MM.1S (cell line): ENCODE results near the gene CSNK1E.

Source experiments
- DNase-seq: peaks from one replicate; pipeline ENCODE4 v3.0.0-alpha.2; 2015
- H2AFZ ChIP-seq: fragments of 300-600 bp; sonication (generic); 2 replicates; pipeline ENCODE4 v1.6.0; 2016; ENCODE audit warnings: antibody characterized with exemption, low read length
- H3F3A ChIP-seq: fragments of 300-600 bp; sonication (generic); 2 replicates; pipeline ENCODE4 v1.6.1; 2016; ENCODE audit warnings: mild to moderate bottlenecking, antibody characterized with exemption, low read length, moderate library complexity, mixed read lengths; ENCODE audit not compliant: insufficient read depth
- H3K27ac ChIP-seq: fragments of 300-600 bp; sonication (generic); 2 replicates; pipeline ENCODE4 v1.5.1; 2016; ENCODE audit warnings: mild to moderate bottlenecking, low read length
- H3K27me3 ChIP-seq: fragments of 300-600 bp; sonication (generic); replicated peaks from 2 replicates; pipeline ENCODE4 v1.6.0; 2016; ENCODE audit warnings: low read length; ENCODE audit not compliant: insufficient read depth
- H3K36me3 ChIP-seq: fragments of 300-600 bp; sonication (generic); replicated peaks from 2 replicates; pipeline ENCODE4 v1.6.1; 2016; ENCODE audit warnings: mild to moderate bottlenecking, low read length, mixed read lengths; ENCODE audit not compliant: insufficient read depth
- H3K4me1 ChIP-seq: fragments of 300-600 bp; sonication (generic); 2 replicates; pipeline ENCODE4 v1.6.1; 2016; ENCODE audit warnings: low read length, mixed read lengths
- H3K4me2 ChIP-seq: fragments of 300-600 bp; sonication (generic); 2 replicates; pipeline ENCODE4 v1.6.0; 2016; ENCODE audit warnings: low read depth, low read length
- H3K4me3 ChIP-seq: fragments of 300-600 bp; sonication (generic); 2 replicates; pipeline ENCODE4 v1.5.1; 2016; ENCODE audit warnings: low read length, mixed read lengths
- H3K79me2 ChIP-seq: fragments of 300-600 bp; sonication (generic); 2 replicates; pipeline ENCODE4 v1.6.1; 2016; ENCODE audit warnings: mixed run types, low read length, mixed read lengths
- H3K9ac ChIP-seq: fragments of 300-600 bp; sonication (generic); 2 replicates; pipeline ENCODE4 v1.6.1; 2016; ENCODE audit warnings: low read length, mixed read lengths
- H3K9me2 ChIP-seq: fragments of 300-600 bp; sonication (generic); replicated peaks from 2 replicates; pipeline ENCODE4 v1.6.1; 2016; ENCODE audit warnings: mild to moderate bottlenecking, low read length, mixed read lengths; ENCODE audit not compliant: insufficient read depth
- H3K9me3 ChIP-seq: fragments of 300-600 bp; sonication (generic); replicated peaks from 2 replicates; pipeline ENCODE4 v1.6.1; 2016; ENCODE audit warnings: mild to moderate bottlenecking, low read length, mixed read lengths; ENCODE audit not compliant: insufficient read depth
- H4K20me1 ChIP-seq: fragments of 300-600 bp; sonication (generic); 2 replicates; pipeline ENCODE4 v1.6.1; 2016; ENCODE audit warnings: mild to moderate bottlenecking, low read length, moderate library complexity, mixed read lengths; ENCODE audit not compliant: insufficient read depth
- CTCF ChIP-seq: fragments of 300-600 bp; sonication (generic); IDR thresholded peaks from 2 replicates; pipeline ENCODE4 v1.5.1; 2016; ENCODE audit warnings: antibody characterized with exemption, low read length, mixed read lengths
- EZH2 ChIP-seq: fragments of 300-600 bp; sonication (generic); optimal IDR thresholded peaks from 2 replicates; pipeline ENCODE3; 2017; ENCODE audit warnings: low read depth, mild to moderate bottlenecking, antibody characterized with exemption, low read length, mixed read lengths
- EZH2phosphoT487 ChIP-seq: fragments of 300-600 bp; sonication (generic); IDR thresholded peaks from 2 replicates; pipeline ENCODE4 v1.6.1; 2018; ENCODE audit warnings: antibody characterized with exemption, low read length

CSNK1E gene

GRCh38 chr22:38352436-38352835, 35.2 kb upstream of the CSNK1E start:
- H3K9ac ChIP-seq, result no peak overlapping the region
- H3K79me2 ChIP-seq, result peaks cover 3% of the 10 kb centered on the region; the same call in 1 of the 2 replicates
- H3K27me3 ChIP-seq, result no peaks in the 10 kb centered on the region
- H3K4me1 ChIP-seq, result no peaks in the 10 kb centered on the region
- TF ChIP-seq CTCF (no peak), EZH2phosphoT487 (no peak), EZH2 (no peak)
- H3K9me2 ChIP-seq, result no peaks in the 10 kb centered on the region
- H4K20me1 ChIP-seq, result no peaks in the 10 kb centered on the region
- H2AFZ ChIP-seq, result no peak overlapping the region
- H3K9me3 ChIP-seq, result no peaks in the 10 kb centered on the region
- peaks cover 40% of the 10 kb centered on the region for H3F3A ChIP-seq
- no peak overlapping the region for H3K4me2 ChIP-seq
- H3K4me3 ChIP-seq, result no peak overlapping the region
- no peak for DNase-seq
- H3K27ac ChIP-seq, result no peak overlapping the region
- peaks cover 3% of the 10 kb centered on the region; the same call in 1 of the 2 replicates for H3K36me3 ChIP-seq

GRCh38 chr22:38350444-38351359, 33.5 kb upstream of the CSNK1E start:
- H3K36me3 ChIP-seq, result no peaks in the 10 kb centered on the region
- H4K20me1 ChIP-seq, result no peaks in the 10 kb centered on the region
- H3K9me3 ChIP-seq, result no peaks in the 10 kb centered on the region
- H2AFZ ChIP-seq, result no peak overlapping the region
- peaks cover 40% of the 10 kb centered on the region for H3F3A ChIP-seq
- no peaks in the 10 kb centered on the region for H3K9me2 ChIP-seq
- H3K27ac ChIP-seq, result no peak overlapping the region
- H3K4me1 ChIP-seq, result no peaks in the 10 kb centered on the region
- peaks cover 3% of the 10 kb centered on the region; the same call in 1 of the 2 replicates for H3K79me2 ChIP-seq
- no peak overlapping the region for H3K9ac ChIP-seq
- H3K4me2 ChIP-seq, result no peak overlapping the region
- TF ChIP-seq EZH2phosphoT487 (no peak), CTCF (no peak), EZH2 (no peak)
- no peak for DNase-seq
- H3K27me3 ChIP-seq, result no peaks in the 10 kb centered on the region
- H3K4me3 ChIP-seq, result no peak overlapping the region

GRCh38 chr22:38348751-38349496, 31.7 kb upstream of the CSNK1E start:
- Histone ChIP-seq H3K27ac (no peak overlapping the region), H3K4me2 (no peak overlapping the region), H3K79me2 (peaks cover 2% of the 10 kb centered on the region; the same call in 1 of the 2 replicates), H2AFZ (no peak overlapping the region), H3K4me3 (no peak overlapping the region), H4K20me1 (no peaks in the 10 kb centered on the region), H3F3A (peaks cover 31% of the 10 kb centered on the region), H3K36me3 (no peaks in the 10 kb centered on the region), H3K4me1 (no peaks in the 10 kb centered on the region), H3K9me3 (no peaks in the 10 kb centered on the region), H3K27me3 (no peaks in the 10 kb centered on the region), H3K9me2 (no peaks in the 10 kb centered on the region), H3K9ac (no peak overlapping the region)
- DNase-seq, result no peak
- TF ChIP-seq EZH2phosphoT487 (no peak), EZH2 (no peak), CTCF (no peak)
